DMS114 treated with DMSO at 0.1 percent for 48 hours (cell line): Measurements from ENCODE around the gene SLC41A3.
"Not testable (repeated sequence)": the region's sequence is repeated elsewhere in the genome, so short reads cannot be mapped to it uniquely, and the experiment has no call there.

Source experiments
- DNase-seq: peaks from one replicate; lab custom pipeline; 2025; ENCODE audit not compliant: unreplicated experiment; lab: John Stamatoyannopoulos, UW

SLC41A3 gene

GRCh38 chr3:126107203-126107939, 23.4 kb upstream of the SLC41A3 start:
- no peak for DNase-seq

- DNase-seq: no peak
Observed at GRCh38 chr3:126106336-126107202, 22.6 kb upstream of the SLC41A3 start.

- DNase-seq: no peak
Observed at GRCh38 chr3:126105691-126106187, 21.8 kb upstream of the SLC41A3 start.

GRCh38 chr3:126104742-126105605, 21.1 kb upstream of the SLC41A3 start:
- no peak for DNase-seq

- DNase-seq: no peak
Observed at GRCh38 chr3:126104028-126104635, 20.2 kb upstream of the SLC41A3 start.

- no peak for DNase-seq
Observed at GRCh38 chr3:126103121-126104027, 19.4 kb upstream of the SLC41A3 start.

- DNase-seq: no peak
Observed at GRCh38 chr3:126102530-126102951, 18.6 kb upstream of the SLC41A3 start.

- DNase-seq: no peak
Observed at GRCh38 chr3:126102011-126102410, 18.1 kb upstream of the SLC41A3 start.

- DNase-seq: no peak
Observed at GRCh38 chr3:126101521-126101982, 17.6 kb upstream of the SLC41A3 start.

- no peak for DNase-seq
Observed at GRCh38 chr3:126100634-126101301, 16.8 kb upstream of the SLC41A3 start.

GRCh38 chr3:126100269-126100633, 16.3 kb upstream of the SLC41A3 start:
- DNase-seq: no peak

GRCh38 chr3:126098391-126098858, 14.5 kb upstream of the SLC41A3 start:
- DNase-seq: no peak

- no peak for DNase-seq
Observed at GRCh38 chr3:126097801-126098200, 13.9 kb upstream of the SLC41A3 start.

GRCh38 chr3:126096274-126096673, 12.3 kb upstream of the SLC41A3 start:
- DNase-seq: not testable (repeated sequence)

GRCh38 chr3:126092128-126092527, 8.2 kb upstream of the SLC41A3 start:
- not testable (repeated sequence) for DNase-seq

- peak; percentile 4 for DNase-seq
Observed at GRCh38 chr3:126087552-126088175, 3.7 kb upstream of the SLC41A3 start.

GRCh38 chr3:126085841-126086240, 1.9 kb upstream of the SLC41A3 start:
- DNase-seq: no peak

GRCh38 chr3:126085276-126085675, 1.4 kb upstream of the SLC41A3 start:
- DNase-seq: no peak
